ENCODE measurements around the gene SLC19A1.
"Not testable (repeated sequence)": the region's sequence is repeated elsewhere in the genome, so short reads cannot be mapped to it uniquely, and the experiment has no call there.

SLC19A1 gene

DNA sequence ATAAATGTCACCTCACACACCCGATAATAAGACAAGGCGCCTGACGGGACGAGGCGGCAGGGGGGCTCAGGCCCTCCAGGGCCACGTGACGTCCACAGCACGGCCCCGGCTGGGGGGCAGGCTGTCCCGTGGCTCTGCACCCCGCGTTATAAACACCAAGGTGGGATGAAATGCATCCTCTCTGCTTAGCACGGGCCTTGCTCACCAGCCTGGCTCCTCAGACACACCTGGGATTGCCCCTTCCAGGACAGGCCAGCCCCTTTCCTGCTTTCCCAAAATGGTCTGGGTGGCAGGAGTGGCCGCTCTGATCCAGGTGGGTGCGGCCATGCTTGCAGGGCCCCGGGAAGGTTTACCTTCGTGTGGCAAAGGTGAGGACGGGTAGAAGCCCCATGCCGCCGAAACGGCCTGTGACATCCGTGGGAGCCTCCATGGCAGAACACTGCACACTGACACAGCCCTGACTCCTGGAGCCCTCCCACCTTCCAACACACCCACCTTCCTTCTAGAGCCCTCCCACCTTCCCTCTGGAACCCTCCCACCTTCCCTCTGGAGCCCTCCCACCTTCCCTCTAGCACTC is 35.9 kb downstream of the SLC19A1 start:
- DNase-seq (ENCODE audit: low read depth in 2 of 2): no peak

DNA sequence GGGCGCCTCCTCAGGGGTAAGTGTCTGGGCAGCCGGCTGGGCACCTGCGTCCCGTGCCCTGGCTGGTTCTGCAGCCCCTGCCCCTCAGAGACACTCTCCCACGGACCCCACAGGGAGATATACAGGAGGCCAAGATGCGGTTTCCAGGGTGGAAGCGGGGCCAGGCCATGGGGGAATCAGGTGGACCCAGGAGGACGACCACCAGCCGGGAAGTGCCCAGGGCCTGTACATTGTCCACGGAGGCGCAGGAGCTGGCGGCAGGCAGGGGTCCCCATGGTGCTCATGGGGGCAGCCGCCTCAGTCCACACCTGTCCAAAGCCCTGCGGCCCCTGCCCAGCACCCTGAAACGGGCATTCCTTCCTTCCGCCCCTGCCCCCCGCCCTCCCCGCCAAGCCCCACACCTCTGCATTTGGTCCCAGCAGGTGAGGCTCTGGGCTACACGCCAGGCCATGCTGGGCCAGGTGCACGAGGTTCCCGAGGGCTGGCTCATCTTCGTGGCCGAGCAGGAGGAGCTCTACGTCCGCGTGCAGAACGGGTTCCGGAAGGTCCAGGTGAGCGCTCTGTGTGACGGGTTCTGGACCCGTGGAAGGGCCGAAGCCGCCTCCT is 36.7 kb downstream of the SLC19A1 start:
- no peak for DNase-seq (ENCODE audit: low read depth in 2 of 2)

DNA sequence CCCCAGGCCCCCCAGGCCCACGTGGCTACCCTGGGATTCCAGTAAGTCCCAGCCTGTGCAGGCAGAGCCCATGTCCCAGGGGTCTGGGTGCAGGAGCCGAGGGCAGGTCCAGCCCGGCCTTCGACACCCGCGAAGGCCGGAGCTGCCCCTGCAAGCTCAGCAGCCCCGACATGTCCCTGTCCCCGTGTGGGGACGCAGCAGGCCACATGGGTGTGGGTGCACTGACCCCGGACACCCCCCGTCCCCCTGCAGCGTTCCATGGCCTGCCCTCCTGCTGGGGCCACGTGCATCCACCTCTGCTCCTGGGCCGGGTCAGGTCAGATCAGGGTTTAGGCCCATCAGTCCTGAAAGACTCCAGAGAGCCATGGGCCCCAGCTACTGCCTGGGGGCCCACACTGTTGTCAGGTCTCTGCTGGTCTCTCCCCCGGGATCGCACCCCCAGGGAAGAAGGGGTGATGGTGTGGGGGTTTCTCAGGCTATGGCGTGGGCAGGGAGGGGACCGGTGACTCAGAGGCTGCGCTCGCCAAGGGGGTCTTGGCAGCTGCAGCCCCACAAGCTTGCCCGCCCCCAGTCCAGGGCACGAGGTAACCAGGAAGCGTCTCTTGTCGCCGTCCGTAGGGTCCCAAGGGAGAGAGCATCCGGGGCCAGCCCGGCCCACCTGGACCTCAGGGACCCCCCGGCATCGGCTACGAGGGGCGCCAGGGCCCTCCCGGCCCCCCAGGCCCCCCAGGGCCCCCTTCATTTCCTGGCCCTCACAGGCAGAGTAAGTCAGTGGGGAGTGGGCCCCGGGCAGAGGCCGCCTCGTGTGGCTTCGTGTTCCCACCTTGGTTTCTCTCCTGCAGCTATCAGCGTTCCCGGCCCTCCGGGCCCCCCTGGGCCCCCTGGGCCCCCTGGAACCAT is 37.5 kb downstream of the SLC19A1 start:
- no peak for DNase-seq (ENCODE audit: low read depth in 2 of 2)

DNA sequence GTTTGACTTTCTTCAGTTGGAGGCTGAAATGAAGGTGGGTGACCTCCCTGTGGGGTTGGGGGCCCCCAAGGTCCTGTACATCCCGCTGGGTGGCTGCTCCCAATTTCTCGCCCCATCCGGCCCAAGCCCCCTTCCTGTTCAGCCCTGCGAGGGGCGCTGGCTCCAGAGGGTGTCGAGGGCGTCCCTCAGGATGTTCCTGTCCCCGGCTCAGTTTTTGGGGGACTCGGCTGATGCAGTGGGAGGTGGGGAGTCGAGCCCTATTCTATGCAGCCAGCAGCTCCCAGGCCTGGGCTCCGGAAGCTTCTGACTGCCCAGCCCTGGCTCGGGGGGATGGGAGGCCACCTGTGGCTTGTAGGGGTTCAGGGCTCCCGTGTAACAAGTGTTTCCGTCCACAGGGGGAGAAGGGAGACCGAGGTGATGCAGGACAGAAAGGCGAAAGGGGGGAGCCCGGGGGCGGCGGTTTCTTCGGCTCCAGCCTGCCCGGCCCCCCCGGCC is 38.2 kb downstream of the SLC19A1 start:
- no peak for DNase-seq (ENCODE audit: low read depth in 2 of 2)

DNA sequence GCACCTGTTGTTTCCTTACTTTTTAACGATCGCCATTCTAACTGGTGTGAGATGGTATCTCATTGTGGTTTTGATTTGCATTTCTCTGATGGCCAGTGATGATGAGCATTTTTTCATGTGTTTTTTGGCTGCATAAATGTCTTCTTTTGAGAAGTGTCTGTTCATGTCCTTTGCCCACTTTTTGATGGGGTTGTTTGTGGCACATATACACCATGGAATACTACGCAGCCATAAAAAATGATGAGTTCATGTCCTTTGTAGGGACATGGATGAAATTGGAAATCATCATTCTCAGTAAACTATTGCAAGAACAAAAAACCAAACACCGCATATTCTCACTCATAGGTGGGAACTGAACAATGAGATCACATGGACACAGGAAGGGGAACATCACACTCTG is 39.0 kb downstream of the SLC19A1 start:
- DNase-seq (ENCODE audit: low read depth in 2 of 2): not testable (repeated sequence)

DNA sequence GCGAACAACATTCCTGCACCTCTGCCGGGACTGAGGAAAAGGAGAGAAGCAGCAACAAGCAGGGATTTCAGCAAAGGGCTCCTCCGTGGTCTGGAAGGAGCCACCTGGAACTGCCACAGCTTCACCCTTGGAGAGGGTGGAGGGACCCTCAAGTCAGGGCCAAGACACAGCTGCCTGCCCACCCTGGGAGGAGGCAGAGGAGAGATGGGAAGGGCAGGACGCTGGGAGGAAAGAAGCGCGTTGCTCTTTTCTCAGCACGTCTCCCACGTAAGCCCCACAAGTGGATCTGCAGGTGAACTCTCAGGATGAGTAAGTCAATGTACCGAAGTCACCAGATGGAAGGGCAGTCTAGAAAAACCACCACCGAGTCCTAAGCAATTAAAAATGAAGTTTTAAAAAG is 39.6 kb downstream of the SLC19A1 start:
- DNase-seq (ENCODE audit: low read depth in 2 of 2): no peak

DNA sequence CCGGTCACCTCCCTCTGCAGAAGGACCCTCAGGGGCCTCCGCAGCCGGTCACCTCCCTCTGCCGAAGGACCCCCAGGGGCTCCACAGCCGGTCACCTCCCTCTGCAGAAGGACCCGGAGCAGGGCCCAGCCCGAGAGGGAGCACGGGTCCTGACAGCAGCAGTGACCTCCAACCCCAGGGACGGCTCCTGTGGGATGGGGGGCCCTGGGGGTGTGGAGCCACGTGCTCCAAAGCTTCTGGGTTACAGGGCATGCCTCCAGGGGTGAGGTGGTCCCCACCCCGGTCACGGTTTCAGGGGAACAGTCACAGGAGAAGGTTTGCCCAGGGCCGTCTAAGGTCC is 40.3 kb downstream of the SLC19A1 start:
- DNase-seq (ENCODE audit: low read depth in 2 of 2): no peak

DNA sequence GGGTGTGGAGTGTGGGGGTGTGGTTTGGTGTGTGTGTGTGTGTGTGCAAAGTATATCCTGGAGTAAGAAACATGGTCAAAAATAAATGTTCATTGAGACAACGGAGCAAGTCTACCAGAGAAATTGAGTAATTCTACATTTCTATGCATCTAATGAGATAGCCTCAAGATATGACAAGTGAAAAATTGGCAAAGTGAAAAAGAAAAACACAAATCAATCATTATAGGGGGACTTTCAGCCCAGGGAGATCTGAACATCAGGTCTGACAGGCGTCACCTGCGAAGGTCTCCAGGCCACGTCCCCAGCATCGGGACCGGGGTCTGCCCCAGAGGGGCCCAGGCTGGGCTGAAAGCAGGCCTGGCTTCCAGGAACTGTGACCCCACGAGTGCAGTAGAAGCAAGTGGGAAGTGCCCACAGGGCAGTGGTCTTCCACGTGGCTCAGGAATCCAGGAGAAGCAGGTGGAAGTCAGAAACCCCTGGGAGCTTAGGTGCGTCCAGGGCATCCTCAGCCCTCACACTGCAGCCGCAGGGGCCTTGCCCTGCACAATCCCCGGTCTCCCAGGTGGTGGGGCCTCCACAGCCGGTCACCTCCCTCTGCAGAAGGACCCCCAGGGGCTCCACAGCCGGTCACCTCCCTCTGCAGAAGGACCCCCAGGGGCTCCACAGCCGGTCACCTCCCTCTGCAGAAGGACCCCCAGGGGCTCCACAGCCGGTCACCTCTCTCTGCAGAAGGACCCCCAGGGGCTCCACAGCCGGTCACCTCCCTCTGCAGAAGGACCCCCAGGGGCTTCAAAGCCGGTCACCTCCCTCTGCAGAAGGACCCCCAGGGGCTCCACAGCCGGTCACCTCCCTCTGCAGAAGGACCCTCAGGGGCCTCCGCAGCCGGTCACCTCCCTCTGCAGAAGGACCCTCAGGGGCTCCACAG is 40.9 kb downstream of the SLC19A1 start:
- not testable (repeated sequence) for DNase-seq (ENCODE audit: low read depth in 2 of 2)

DNA sequence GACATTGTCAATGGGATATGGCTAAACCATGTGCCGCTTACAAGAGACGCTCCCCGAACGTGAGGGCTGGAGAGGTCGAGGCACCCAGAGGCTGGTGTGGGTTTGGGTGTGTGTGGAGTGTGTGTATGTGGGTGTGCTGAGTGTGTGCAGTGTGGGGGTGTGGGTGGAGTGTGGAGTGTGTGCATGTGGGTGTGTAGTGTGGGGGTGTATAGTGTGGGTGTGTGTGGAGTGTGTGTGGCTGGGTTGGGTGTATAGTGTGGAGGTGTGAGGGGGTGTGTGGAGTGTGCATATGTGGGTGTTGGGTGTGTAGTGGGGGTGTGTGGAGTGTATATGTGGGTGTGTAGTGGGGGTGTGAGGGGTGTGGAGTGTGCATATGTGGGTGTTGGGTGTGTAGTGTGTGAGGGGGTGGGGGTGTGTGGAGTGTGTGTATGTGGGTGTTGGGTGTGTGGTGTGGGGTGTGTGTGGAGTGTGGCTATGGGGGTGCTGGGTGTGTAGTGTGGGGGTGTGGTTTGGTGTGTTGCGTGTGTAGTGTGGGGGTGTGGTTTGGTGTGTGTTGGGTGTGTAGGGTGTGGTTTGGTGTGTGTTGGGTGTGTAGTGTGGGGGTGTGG is 42.2 kb downstream of the SLC19A1 start:
- DNase-seq (ENCODE audit: low read depth in 2 of 2): no peak

DNA sequence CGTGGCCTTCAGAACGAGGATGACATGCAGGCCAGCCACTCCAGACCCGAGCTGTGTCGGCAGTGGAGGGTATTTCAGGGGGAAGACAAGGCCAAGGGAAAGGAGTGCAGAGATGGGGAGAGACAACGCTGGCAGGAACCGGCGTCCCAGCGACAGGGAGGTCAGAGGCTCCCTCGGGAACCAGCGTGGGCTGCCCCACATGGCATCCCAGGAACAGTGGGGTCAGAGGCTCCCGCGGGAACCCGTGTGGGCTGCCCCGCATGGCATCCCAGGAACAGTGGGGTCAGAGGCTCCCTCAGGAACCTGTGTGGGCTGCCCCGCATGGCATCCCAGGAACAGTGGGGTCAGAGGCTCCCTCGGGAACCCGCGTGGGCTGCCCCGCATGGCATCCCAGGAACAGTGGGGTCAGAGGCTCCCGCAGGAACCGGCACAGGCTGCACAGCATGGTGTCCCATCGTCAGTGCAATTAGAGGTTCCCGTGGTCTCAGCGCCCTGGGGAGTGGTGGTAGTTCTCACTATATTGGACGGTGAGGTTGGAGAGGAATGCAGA is 43.0 kb downstream of the SLC19A1 start:
- no peak for DNase-seq (ENCODE audit: low read depth in 2 of 2)

DNA sequence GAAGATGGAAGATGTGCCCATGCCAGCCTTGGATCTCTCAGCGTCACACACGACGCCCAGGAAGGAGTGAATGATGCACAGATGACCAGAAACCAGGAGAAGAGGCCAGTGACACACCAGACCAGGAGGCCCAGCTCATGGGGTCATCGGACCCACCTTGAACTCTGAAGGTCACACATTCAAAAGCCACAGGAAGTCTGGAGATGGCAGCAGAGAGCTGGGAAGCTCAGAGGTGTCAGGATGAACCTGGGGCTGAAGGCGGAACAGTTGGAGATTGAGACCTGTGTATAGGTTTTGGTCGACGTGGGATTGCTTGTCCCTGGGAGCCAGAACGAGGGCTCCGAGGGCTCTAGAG is 43.6 kb downstream of the SLC19A1 start:
- no peak for DNase-seq (ENCODE audit: low read depth in 2 of 2)

DNA sequence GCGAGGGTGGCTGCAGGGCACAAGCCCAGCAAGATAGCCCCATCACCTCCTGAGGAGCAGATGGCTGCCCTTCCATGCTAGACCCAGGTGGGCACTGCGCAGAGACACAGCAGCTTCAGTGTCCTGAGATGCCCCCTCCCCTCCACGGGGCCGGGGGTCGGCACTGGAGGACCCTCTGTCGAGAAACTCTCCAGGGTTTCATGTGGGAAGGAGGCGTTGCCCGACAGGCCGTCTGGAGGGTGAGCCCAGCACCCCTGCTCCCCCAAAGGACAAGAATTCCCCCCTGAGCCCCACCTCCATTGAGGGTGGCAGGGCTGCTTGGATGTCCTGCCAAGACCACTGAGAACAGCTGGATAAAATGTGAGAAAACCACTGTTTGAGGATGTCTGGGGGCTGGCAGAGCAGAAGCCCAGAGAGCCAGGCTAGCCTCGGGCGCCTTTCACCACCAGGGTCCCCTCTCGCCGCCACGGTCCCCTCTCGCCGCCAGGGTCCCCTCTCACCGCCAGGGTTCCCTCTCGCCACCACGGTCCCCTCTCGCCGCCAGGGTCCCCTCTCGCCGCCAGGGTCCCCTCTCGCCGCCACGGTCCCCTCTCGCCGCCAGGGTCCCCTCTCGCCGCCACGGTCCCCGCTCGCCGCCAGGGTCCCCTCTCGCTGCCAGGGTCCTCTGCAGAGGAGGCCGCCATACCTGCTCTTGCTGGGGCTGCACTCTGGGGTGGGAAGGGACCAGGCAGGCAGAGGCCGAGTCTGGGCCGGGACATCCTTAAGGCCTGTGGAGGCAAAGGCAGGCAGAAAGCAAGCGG is 44.2 kb downstream of the SLC19A1 start:
- DNase-seq (ENCODE audit: low read depth in 2 of 2): no peak

DNA sequence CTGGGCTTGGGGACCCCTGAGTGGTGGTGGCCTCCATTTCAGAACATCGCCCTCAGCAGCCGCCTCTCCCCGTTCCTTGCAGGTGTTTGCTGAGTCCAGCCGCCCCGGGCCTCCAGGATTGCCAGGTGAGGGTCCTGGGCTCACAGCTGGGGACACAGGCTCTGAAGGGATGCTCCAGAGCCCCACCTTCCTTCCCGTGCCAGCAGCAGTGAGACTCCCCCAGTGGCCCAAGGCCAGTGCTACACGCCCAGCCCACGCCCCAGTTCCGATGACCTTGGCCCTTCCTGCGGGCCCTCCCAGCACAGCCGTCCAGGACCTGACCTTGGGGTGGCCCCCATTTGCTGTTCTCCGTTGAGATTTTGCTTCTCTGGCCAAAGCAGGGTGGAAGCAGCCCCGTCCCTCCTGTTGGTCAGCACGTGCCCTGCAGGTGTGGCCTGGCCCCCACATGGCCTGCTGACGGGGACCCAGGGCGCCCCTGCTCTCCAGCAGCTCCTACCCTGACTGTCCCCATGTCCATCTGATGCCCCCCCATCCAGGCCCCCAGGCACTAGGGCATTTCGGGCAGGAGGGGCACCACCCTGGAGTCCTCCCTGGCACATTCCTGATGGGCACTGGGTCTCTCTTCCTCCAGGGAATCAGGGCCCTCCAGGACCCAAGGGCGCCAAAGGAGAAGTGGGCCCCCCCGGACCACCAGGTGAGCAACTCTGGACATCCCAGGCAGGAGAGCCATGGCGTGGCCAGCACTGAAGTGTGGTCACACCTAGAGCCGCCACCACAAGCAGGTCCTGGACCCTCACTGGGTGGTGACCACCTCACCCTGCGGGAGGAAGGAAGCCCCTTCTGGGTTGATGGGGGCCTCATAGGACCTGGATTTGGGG is 45.0 kb downstream of the SLC19A1 start:
- no peak for DNase-seq (ENCODE audit: low read depth in 2 of 2)

DNA sequence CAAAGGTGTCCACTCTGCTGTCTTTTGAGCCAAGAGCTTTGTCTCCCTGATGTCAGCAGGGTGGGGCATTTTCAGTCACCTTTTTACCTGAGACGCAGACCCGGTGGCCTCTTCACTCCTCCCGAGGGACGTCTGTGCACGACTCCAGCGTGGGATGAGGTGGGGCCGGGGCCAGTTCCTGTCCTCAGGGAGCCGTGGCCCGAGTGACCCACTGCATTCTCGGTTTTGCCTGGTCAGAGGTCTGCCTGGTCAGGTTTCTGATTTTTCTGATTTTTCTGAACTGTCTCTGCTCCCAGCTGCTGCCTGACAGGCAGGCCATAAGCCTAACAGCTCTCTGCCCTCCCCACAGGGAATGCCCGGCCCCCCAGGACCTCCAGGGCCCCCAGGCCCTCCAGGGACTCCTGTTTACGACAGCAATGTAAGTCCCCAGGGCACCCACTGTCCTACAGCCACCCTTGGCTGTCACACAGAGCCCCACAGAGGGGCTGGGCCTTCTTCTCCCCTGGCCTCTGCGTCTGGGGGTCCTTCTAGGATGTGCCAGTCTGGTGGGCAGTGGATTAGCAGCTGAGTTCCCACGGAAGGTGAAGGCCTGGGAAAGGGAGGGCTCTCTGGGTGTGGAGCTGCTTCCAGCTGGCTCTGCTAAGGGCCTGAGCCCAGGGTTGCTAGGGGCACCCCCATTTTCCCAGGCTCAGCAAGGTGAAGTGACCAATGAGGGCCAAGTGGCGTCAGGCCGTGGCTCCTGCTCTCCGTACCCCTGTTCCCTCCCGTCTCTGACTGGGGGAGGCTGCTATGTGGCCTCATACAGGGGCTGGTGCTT is 45.9 kb downstream of the SLC19A1 start:
- DNase-seq (ENCODE audit: low read depth in 2 of 2): no peak

DNA sequence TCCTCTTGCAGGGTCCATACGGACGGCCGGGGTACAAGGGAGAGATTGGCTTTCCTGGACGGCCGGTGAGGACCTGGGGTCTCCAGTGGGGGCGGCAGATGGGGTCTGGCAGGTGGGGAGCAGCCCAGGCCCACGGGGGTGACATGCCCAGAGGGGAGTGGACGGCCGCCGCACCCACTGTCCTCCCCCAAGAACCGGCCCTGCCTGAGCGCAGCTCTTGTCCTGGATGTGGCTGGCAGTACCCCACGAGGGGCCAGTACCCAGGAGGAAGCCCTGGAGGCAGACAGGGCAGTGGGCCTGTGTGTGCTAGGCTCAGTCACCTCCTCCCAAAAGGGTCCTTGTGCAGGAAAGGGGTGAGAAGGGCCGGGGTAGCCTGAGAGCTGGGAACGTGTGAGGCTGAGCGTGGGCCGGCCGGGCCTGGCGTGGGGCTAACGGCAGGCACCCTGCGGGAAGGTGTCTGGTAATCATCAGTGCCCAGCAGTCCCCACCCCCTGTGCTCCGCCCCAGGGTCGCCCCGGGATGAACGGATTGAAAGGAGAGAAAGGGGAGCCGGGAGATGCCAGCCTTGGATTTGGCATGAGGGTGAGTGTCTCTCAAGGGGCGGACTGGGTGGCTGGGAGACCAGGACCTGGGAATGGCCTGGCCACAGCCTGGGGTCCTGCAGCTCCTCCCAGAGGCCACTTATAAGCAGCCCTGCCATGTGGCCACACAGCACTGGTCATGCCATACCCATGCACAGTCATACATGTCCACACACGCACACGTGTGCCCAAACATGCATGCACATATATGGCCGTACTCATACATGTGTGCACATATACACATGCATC is 47.2 kb downstream of the SLC19A1 start:
- no peak for DNase-seq (ENCODE audit: low read depth in 2 of 2)

DNA sequence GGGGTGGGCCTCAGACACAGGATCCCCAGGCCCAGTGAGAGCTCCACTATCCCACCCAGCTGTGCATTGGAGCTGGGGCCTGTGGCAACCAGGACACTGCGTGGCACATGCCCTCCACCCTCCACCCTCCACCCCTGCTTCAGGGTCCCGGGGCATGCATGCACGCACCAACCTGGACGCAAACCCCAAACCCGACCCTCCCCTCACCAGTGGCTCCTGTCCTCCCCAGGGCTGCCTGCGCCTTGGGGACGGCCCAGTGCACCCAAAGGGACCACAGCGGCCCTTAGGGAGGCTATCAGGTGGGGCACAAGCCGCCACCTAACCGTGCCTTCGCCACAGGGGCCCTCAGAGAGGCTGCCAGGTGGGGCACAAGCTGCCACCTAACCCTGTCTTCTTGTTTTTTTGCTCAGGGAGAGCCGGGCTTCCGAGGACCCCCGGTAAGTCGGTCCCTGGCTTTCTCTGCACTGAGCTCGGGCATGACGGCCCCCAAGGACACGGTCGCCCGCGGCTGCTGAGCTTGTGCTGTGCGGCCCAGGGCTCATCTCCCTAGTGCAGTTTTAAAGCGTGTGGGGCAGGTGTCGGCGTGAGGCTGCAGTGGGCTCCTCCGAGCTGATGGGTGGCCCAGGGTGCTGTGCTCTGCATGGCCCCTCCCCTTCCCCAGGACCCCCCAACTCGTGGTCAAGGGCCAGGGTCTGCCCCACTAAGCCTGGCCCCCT is 47.9 kb downstream of the SLC19A1 start:
- no peak for DNase-seq (ENCODE audit: low read depth in 2 of 2)

DNA sequence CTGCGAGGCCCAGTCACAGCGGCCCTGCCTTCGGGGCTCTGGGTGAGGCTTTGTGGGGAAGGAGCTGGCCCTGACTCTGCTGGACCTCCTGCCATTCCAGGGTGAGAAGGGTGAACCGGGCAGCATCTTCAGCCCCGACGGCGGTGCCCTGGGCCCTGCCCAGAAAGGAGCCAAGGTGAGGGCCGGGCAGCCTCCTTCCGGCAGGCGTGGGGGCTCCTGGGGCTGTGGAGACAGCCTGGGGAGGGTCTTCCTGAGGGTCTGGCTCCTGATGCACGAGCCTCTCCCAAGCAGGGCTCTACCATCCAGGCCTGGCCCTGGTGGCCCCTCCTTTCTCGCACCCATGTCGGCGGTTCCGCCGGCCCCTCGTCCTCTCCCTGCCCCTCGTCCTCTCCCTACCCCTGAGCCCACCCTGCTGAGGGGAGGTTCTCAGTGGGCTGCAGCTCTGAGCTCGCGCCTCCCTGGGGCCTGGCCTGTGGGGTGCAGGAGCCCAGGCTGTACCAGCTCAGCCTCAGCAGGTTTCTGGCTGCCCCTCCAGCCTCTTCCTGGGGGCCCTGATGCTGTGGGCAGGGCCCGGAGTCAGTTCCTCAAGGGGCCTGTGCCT is 48.7 kb downstream of the SLC19A1 start:
- DNase-seq (ENCODE audit: low read depth in 2 of 2): no peak
